BJ (cell line): ENCODE measurements around the gene NEDD9. TPM values are rescaled to one million over a fixed set of nuclear protein-coding genes. Genes with fewer than 3 reads are reported as not detected.

Source experiments
- CTCF ChIA-PET: fragments of 350-600 bp; formaldehyde crosslinking; extraction: SDS; loops from one replicate; lab custom pipeline; 2021; ENCODE audit warnings: antibody characterized with exemption, inconsistent platforms; lab: Yijun Ruan, JAX
- POLR2A ChIA-PET: fragments of 300-600 bp; sonication (Branson Sonifier 250); formaldehyde crosslinking; extraction: SDS; loops from one replicate; lab custom pipeline; 2021; ENCODE audit warnings: antibody characterized with exemption; lab: Charles Lee
- DNase-seq: peaks from one replicate; pipeline ENCODE4 v3.0.0-alpha.2; 2011; ENCODE audit warnings: low read depth
- H3K27me3 ChIP-seq: 2 replicates; pipeline ENCODE4 v1.6.0; 2011; ENCODE audit warnings: low read length; ENCODE audit not compliant: control insufficient read depth, insufficient read depth
- H3K36me3 ChIP-seq: 2 replicates; pipeline ENCODE4 v1.5.1; 2011; ENCODE audit warnings: low read length; ENCODE audit not compliant: control insufficient read depth, insufficient read depth
- H3K4me3 ChIP-seq: 2 replicates; pipeline ENCODE4 v1.5.1; 2011; ENCODE audit warnings: low read depth, mild to moderate bottlenecking, control low read depth, low read length
- CTCF ChIP-seq: IDR thresholded peaks from 2 replicates; pipeline ENCODE4 v1.5.1; 2011; ENCODE audit warnings: low read depth, mild to moderate bottlenecking, control low read depth, inconsistent platforms, low read length, moderate library complexity; ENCODE audit not compliant: insufficient read depth
- polyA plus RNA-seq: library from polyadenylated mRNA; depleted of rRNA; stranded (reverse); fragments of >200 nt; gene quantifications from 2 replicates; pipeline ENCODE4 v1.2.3, GENCODE V29; 2011

NEDD9 gene
- polyA plus RNA-seq, 1 experiment, result 25.6 TPM

DNA sequence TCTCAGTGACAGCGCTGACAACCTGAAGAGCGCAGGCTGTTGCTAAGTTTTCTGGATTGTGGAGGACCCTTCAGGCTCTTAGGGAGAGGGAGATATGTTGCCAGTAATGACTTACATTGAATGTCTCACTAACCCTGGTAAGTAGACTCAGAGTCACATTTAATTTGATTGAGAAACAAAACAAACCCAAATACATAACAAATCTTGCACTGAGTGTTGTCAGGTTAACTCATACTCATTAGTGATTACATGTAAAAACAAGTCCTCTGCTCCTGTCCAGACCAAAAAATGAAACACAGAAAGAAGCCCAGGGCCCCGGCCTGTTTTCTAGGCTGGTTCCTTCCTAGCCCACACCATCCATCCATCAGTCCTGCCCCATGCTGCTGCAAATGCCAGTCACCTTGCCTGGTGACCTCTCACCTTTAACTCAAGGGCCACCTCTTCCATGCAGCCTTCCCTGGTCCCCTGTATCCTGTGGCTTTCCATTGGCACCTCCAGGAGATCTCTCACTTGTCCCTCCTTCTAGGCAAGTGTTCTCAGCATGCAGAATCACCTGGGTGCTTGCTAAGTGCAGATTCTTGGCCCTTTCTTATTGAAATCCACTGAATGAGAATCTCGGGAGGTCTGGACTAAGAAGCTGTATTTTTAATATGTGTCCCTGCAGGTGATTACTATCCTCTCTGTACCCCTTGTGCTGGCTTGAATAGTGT lies 86.2 kb downstream of the NEDD9 start:
- Histone ChIP-seq H3K27me3 (no peaks in the 10 kb centered on the region), H3K4me3 (no peak overlapping the region), H3K36me3 (no peaks in the 10 kb centered on the region)
- POLR2A ChIA-PET, result no interaction called here
- no peak for DNase-seq
- CTCF ChIA-PET, result interaction anchor here (3.9 kb wide), 1 partner anchor 349 kb away, joined by 45 read pairs; no protein-coding TSS in a partner anchor
- TF ChIP-seq CTCF, result no peak

- POLR2A ChIA-PET, result no interaction called here
- H3K36me3 ChIP-seq, result no peaks in the 10 kb centered on the region
- CTCF ChIA-PET, result interaction anchor here (0.7 to 3.9 kb wide), 13 partner anchors 8 to 354 kb away, joined by 3 to 45 read pairs (median 4); no protein-coding TSS in a partner anchor
- H3K27me3 ChIP-seq, result no peaks in the 10 kb centered on the region
- no peak overlapping the region for H3K4me3 ChIP-seq
- peak; percentile 88 for TF ChIP-seq CTCF
- no peak for DNase-seq
Measured at GRCh38 chr6:11144393-11144851, 88.0 kb downstream of the NEDD9 start.

DNA sequence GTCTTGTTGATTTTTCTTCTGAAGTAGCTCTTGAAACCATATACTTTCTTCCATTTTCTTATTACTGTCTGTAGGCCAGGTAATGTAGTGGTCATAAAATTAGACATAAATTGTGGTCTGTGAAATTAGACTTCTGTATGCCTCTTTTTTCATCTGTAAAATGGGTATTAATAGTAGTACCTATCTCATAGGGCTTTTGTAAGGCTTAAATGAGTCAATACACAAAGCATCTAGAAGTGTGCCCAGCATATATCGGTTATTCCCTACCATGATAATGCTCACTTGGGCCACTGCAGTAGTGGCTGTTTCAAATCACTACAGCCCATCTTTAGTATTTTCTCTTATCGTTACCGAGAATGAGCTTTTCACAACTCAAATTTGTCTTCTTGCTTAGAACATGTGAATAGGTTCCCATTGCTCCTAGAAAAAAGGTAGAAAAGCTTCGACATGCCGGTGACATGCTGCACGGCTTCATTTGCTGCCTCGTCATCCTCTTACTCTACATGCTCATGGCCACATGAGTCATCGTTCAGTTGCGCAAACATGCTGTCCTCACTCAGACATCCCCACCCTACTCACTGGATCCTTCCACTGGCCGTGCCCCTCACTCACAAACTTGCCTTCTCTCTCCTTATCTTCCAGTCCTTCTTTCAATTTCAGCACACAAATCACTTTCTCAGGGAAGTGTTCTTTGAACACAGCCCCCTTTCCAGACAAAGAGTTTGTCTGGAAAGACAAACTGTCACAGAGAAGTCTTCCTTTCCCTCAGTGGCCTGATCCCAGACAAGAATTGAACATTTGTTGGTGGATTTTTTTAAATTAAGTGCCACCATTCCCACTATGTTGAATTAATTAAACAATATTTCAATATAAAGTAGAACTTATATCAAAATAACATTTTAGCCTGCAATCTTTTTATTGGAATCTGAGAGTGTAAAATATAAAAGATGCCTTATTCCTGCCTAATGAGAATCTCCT lies 88.8 kb downstream of the NEDD9 start:
- H3K4me3 ChIP-seq, result no peak overlapping the region
- H3K36me3 ChIP-seq, result no peaks in the 10 kb centered on the region
- H3K27me3 ChIP-seq, result no peaks in the 10 kb centered on the region
- ChIA-PET POLR2A (no interaction called here), CTCF (interaction anchor here (0.7 to 3.9 kb wide), 14 partner anchors 12 to 358 kb away, joined by 3 to 45 read pairs (median 4); no protein-coding TSS in a partner anchor)
- no peak for TF ChIP-seq CTCF
- DNase-seq, result peak; percentile 43

DNA sequence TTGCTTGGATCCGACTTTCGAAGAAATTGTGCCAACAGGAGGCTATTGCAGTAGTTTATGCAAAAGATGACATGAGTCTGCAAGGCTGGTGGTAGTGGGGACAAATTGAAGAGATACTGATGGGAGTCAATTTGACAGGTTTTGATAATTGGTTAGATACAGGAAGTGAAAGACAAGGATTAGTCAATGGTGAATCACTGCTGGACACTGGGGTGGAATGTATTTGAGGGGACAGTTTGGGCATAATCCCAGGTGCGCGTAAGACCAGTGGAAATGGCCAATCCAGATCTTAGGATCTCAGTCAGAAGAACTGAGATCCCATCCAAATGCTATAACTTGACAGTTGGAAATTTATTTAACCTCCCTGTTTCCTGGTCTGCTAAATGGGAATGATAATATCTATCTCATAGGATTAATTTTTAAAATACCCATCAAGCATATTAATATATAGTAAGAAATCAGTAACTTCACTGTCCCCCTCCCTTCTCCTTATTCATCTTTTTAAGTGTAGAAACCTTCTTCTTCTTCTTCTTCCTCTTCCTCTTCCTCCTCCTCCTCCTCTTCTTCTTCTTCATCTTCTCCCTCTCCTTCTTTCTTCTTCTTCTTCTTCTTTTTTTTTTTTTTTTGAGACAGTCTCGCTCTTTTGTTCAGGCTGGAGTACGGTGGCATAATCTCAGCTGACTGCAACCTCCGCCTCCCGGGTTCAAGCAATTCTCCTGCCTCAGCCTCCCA lies 90.0 kb downstream of the NEDD9 start:
- Histone ChIP-seq H3K27me3 (no peaks in the 10 kb centered on the region), H3K4me3 (no peak overlapping the region), H3K36me3 (no peaks in the 10 kb centered on the region)
- no peak for DNase-seq
- POLR2A ChIA-PET, result no interaction called here
- TF ChIP-seq CTCF, result no peak
- CTCF ChIA-PET, result interaction anchor here (1.0 to 3.9 kb wide), 2 partner anchors 318 to 352 kb away, joined by 3 to 45 read pairs; no protein-coding TSS in a partner anchor
